Esophagus muscularis mucosa (tissue), 3 donors: ENCODE results near the gene FKBP2.
A peak's percentile ranks its signal among the peaks of the same experiment; 100 is the strongest.

Experiments used
- CTCF ChIP-seq, 3 experiments: fragments of 200-600 bp in 2 of 3; fragments of 450-650 bp in 1 of 3; sonication (generic) in 2 of 3; IDR thresholded peaks; one replicate each; pipeline ENCODE4 v1.5.1; 2017 to 2019; ENCODE audit warnings: antibody characterized with exemption in 3 of 3, mild to moderate bottlenecking in 2 of 3, moderate library complexity in 1 of 3
- POLR2A ChIP-seq: fragments of 450-650 bp; IDR thresholded peaks from one replicate; pipeline ENCODE4 v1.6.1; 2017; ENCODE audit warnings: antibody characterized with exemption, moderate library complexity, mild to moderate bottlenecking, low read depth

GRCh38 chr11:64240435-64241240 is at the start of gene FKBP2:
- TF ChIP-seq POLR2A (peak; percentile 67), CTCF (IDR thresholded peaks at IDR 0.05) (no peak)
